GM12878 (cell line): Measurements from ENCODE around the gene STAT3. TPM values are rescaled to one million over a fixed set of nuclear protein-coding genes. Genes with fewer than 3 reads are reported as not detected.

ENCODE experiments used
- E2F8 ChIP-seq: fragments of 450-650 bp; IDR thresholded peaks from 2 replicates; pipeline ENCODE4 v1.6.1; 2018; ENCODE audit warnings: mild to moderate bottlenecking, low read depth, moderate library complexity; ENCODE audit not compliant: partially characterized antibody
- HSF1 ChIP-seq: fragments of 150-350 bp; IDR thresholded peaks from 2 replicates; pipeline ENCODE4 v1.6.1; 2014; ENCODE audit warnings: mild to moderate bottlenecking, low read depth, low read length
- IKZF2 ChIP-seq, 2 experiments: fragments of 450-650 bp; IDR thresholded peaks; 2 replicates each; pipeline ENCODE4 v1.6.1; 2017; ENCODE audit warnings: mild to moderate bottlenecking in 2 of 2, moderate library complexity in 2 of 2
- RB1 ChIP-seq: fragments of 450-650 bp; formaldehyde crosslinking; IDR thresholded peaks from 2 replicates; pipeline ENCODE4 v1.6.1; 2017; ENCODE audit warnings: mild to moderate bottlenecking, borderline replicate concordance
- SIN3A ChIP-seq: IDR thresholded peaks from 2 replicates; pipeline ENCODE4 v1.6.1; 2012; ENCODE audit warnings: low read depth, low read length, improper control_type of control experiment
- WRNIP1 ChIP-seq: IDR thresholded peaks from 2 replicates; pipeline ENCODE4 v1.6.1; 2011; ENCODE audit warnings: low read depth, low read length, improper control_type of control experiment, borderline replicate concordance
- ZZZ3 ChIP-seq: IDR thresholded peaks from 2 replicates; pipeline ENCODE4 v1.6.1; 2011; ENCODE audit warnings: low read depth; ENCODE audit not compliant: control insufficient read depth, insufficient read length
- polyA plus RNA-seq, 11 experiments: library from polyadenylated mRNA; depleted of rRNA in 4 of 11; unstranded in 6 of 11; stranded (reverse) in 5 of 11; fragments of >200 nt; fragmentation: Nextera tagmentation in 4 of 11; fragmentation: Illumina TruSeq in 1 of 11; extraction: Ambion mirVana in 4 of 11; extraction: Trizol in 1 of 11; gene quantifications; 1 replicate in 1 of 11; 2 replicates in 10 of 11; pipeline versions ENCODE4 v1.2.1 to v1.2.3, GENCODE V29; 2011 to 2016; ENCODE audit warnings: inconsistent platforms in 2 of 11, missing spikeins in 2 of 11, low read depth in 1 of 11
- total RNA-seq, 4 experiments: library from RNA; depleted of rRNA in 3 of 4; stranded (reverse); fragments of >200 nt in 3 of 4; fragmentation: Illumina TruSeq in 1 of 4; extraction: Trizol in 1 of 4; gene quantifications; 2 replicates each; pipeline versions ENCODE4 v1.2.1 to v1.2.3, GENCODE V29; 2013 to 2021
- TF ChIP-seq, protein P1 (sequence below): fragments of 450-650 bp; IDR thresholded peaks from 2 replicates; pipeline ENCODE4 v1.6.1; 2018; ENCODE audit warnings: borderline replicate concordance, mild to moderate bottlenecking; ENCODE audit not compliant: partially characterized antibody
- TF ChIP-seq, protein P2 (sequence below): fragments of 450-650 bp; formaldehyde crosslinking; IDR thresholded peaks from 2 replicates; pipeline ENCODE4 v1.4.0; 2020; ENCODE audit warnings: mild to moderate bottlenecking, moderate library complexity
- TF ChIP-seq, protein P3 (sequence below): IDR thresholded peaks from 2 replicates; pipeline ENCODE4 v1.6.1; 2012; ENCODE audit warnings: improper control_type of control experiment, low read depth, low read length; ENCODE audit not compliant: insufficient replicate concordance

STAT3 gene
- total and polyA plus RNA-seq, 10 of the 15 experiments (the other 5 are each of a cell fraction or from before 2014, with no cell fraction given) = 18.4 to 96.4 (median 60.9) TPM

- TF ChIP-seq, protein P1, sequence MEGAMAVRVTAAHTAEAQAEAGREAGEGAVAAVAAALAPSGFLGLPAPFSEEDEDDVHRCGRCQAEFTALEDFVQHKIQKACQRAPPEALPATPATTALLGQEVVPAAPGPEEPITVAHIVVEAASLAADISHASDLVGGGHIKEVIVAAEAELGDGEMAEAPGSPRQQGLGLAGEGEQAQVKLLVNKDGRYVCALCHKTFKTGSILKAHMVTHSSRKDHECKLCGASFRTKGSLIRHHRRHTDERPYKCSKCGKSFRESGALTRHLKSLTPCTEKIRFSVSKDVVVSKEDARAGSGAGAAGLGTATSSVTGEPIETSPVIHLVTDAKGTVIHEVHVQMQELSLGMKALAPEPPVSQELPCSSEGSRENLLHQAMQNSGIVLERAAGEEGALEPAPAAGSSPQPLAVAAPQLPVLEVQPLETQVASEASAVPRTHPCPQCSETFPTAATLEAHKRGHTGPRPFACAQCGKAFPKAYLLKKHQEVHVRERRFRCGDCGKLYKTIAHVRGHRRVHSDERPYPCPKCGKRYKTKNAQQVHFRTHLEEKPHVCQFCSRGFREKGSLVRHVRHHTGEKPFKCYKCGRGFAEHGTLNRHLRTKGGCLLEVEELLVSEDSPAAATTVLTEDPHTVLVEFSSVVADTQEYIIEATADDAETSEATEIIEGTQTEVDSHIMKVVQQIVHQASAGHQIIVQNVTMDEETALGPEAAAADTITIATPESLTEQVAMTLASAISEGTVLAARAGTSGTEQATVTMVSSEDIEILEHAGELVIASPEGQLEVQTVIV = no peak
- TF ChIP-seq ZZZ3 = no peak
- no peak for TF ChIP-seq WRNIP1
- peak; percentile 36; the same call in 1 of the 2 replicates for TF ChIP-seq SIN3A
- no peak for TF ChIP-seq RB1
- TF ChIP-seq IKZF2 (IDR thresholded peaks at IDR 0.05) = peak; percentile 44 to 50
- no peak for TF ChIP-seq E2F8
- TF ChIP-seq HSF1 = no peak
- TF ChIP-seq, protein P2, sequence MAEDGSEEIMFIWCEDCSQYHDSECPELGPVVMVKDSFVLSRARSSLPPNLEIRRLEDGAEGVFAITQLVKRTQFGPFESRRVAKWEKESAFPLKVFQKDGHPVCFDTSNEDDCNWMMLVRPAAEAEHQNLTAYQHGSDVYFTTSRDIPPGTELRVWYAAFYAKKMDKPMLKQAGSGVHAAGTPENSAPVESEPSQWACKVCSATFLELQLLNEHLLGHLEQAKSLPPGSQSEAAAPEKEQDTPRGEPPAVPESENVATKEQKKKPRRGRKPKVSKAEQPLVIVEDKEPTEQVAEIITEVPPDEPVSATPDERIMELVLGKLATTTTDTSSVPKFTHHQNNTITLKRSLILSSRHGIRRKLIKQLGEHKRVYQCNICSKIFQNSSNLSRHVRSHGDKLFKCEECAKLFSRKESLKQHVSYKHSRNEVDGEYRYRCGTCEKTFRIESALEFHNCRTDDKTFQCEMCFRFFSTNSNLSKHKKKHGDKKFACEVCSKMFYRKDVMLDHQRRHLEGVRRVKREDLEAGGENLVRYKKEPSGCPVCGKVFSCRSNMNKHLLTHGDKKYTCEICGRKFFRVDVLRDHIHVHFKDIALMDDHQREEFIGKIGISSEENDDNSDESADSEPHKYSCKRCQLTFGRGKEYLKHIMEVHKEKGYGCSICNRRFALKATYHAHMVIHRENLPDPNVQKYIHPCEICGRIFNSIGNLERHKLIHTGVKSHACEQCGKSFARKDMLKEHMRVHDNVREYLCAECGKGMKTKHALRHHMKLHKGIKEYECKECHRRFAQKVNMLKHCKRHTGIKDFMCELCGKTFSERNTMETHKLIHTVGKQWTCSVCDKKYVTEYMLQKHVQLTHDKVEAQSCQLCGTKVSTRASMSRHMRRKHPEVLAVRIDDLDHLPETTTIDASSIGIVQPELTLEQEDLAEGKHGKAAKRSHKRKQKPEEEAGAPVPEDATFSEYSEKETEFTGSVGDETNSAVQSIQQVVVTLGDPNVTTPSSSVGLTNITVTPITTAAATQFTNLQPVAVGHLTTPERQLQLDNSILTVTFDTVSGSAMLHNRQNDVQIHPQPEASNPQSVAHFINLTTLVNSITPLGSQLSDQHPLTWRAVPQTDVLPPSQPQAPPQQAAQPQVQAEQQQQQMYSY = no peak
- TF ChIP-seq, protein P3, sequence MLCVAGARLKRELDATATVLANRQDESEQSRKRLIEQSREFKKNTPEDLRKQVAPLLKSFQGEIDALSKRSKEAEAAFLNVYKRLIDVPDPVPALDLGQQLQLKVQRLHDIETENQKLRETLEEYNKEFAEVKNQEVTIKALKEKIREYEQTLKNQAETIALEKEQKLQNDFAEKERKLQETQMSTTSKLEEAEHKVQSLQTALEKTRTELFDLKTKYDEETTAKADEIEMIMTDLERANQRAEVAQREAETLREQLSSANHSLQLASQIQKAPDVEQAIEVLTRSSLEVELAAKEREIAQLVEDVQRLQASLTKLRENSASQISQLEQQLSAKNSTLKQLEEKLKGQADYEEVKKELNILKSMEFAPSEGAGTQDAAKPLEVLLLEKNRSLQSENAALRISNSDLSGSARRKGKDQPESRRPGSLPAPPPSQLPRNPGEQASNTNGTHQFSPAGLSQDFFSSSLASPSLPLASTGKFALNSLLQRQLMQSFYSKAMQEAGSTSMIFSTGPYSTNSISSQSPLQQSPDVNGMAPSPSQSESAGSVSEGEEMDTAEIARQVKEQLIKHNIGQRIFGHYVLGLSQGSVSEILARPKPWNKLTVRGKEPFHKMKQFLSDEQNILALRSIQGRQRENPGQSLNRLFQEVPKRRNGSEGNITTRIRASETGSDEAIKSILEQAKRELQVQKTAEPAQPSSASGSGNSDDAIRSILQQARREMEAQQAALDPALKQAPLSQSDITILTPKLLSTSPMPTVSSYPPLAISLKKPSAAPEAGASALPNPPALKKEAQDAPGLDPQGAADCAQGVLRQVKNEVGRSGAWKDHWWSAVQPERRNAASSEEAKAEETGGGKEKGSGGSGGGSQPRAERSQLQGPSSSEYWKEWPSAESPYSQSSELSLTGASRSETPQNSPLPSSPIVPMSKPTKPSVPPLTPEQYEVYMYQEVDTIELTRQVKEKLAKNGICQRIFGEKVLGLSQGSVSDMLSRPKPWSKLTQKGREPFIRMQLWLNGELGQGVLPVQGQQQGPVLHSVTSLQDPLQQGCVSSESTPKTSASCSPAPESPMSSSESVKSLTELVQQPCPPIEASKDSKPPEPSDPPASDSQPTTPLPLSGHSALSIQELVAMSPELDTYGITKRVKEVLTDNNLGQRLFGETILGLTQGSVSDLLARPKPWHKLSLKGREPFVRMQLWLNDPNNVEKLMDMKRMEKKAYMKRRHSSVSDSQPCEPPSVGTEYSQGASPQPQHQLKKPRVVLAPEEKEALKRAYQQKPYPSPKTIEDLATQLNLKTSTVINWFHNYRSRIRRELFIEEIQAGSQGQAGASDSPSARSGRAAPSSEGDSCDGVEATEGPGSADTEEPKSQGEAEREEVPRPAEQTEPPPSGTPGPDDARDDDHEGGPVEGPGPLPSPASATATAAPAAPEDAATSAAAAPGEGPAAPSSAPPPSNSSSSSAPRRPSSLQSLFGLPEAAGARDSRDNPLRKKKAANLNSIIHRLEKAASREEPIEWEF = no peak
Measured at GRCh38 chr17:42287977-42288802, 100.1 kb downstream of the STAT3 start, which contains the start of gene STAT5A (continued).
